Naive thymus-derived CD4-positive, alpha-beta T cell (primary cell): ENCODE results near the gene HUWE1. TPM values are rescaled to one million over a fixed set of nuclear protein-coding genes. Genes with fewer than 3 reads are reported as not detected.

Experiments
- ATAC-seq: fragments of 150-1000 bp; cut with Tn5 transposase; 2 replicates; pipeline ENCODE4 v1.10.0; 2021; ENCODE audit warnings: mild to moderate bottlenecking, moderate library complexity
- CTCF ChIA-PET: fragments of 350-600 bp; sonication (Branson Sonifier 250); formaldehyde crosslinking; loops from one replicate; lab custom pipeline; 2021; ENCODE audit warnings: antibody characterized with exemption; lab: Charles Lee
- POLR2A ChIA-PET: fragments of 350-600 bp; sonication (Branson Sonifier 250); formaldehyde crosslinking; loops from one replicate; lab custom pipeline; 2021; ENCODE audit warnings: antibody characterized with exemption, inconsistent platforms; lab: Charles Lee
- DNase-seq, 9 donors: peaks; one replicate each; pipeline versions ENCODE4 v3.0.0 to v3.0.0-alpha.2; 2020 to 2022; ENCODE audit warnings: mixed read lengths in 1 of 9
- H3K27ac ChIP-seq: one replicate; pipeline ENCODE4 v1.7.0; 2013; ENCODE audit warnings: mild to moderate bottlenecking, low read depth, low read length, moderate library complexity
- H3K27me3 ChIP-seq, 2 donors: one replicate each; pipeline ENCODE4 v1.7.0; 2013; ENCODE audit warnings: low read length in 2 of 2, mild to moderate bottlenecking in 2 of 2, moderate library complexity in 2 of 2; ENCODE audit not compliant: control insufficient read depth in 2 of 2, insufficient read depth in 2 of 2
- H3K36me3 ChIP-seq, 3 experiments: 1 replicate in 2 of 3; 2 replicates in 1 of 3; pipeline ENCODE4 v1.7.0; 2013; ENCODE audit warnings: low read length in 3 of 3, mild to moderate bottlenecking in 3 of 3, moderate library complexity in 1 of 3; ENCODE audit not compliant: insufficient read depth in 3 of 3, control insufficient read depth in 2 of 3
- H3K4me1 ChIP-seq, 2 donors: one replicate each; pipeline ENCODE4 v1.7.0; 2013; ENCODE audit warnings: low read length in 2 of 2, mild to moderate bottlenecking in 2 of 2, moderate library complexity in 1 of 2; ENCODE audit not compliant: control insufficient read depth in 2 of 2, insufficient read depth in 2 of 2
- H3K4me3 ChIP-seq: 2 replicates; pipeline ENCODE4 v1.7.0; 2013; ENCODE audit warnings: mild to moderate bottlenecking, low read length
- H3K9me3 ChIP-seq, 3 experiments: 1 replicate in 2 of 3; 2 replicates in 1 of 3; pipeline ENCODE4 v1.7.0; 2013; ENCODE audit warnings: low read length in 3 of 3; ENCODE audit not compliant: control insufficient read depth in 2 of 3
- H3K27ac Mint-ChIP-seq, 9 donors: one replicate each; pipeline ENCODE4 v1.8.0; 2020 to 2022; ENCODE audit warnings: mixed read lengths in 9 of 9, mild to moderate bottlenecking in 8 of 9, moderate library complexity in 5 of 9, inconsistent platforms in 2 of 9
- H3K27me3 Mint-ChIP-seq, 5 donors: one replicate each; pipeline ENCODE4 v1.8.0; 2021 to 2022; ENCODE audit warnings: mixed read lengths in 5 of 5, mild to moderate bottlenecking in 1 of 5
- H3K36me3 Mint-ChIP-seq, 5 donors: one replicate each; pipeline ENCODE4 v1.8.0; 2020 to 2022; ENCODE audit warnings: mixed read lengths in 5 of 5, mild to moderate bottlenecking in 3 of 5, inconsistent platforms in 1 of 5
- H3K4me1 Mint-ChIP-seq, 7 donors: one replicate each; pipeline ENCODE4 v1.8.0; 2020 to 2022; ENCODE audit warnings: mixed read lengths in 7 of 7, mild to moderate bottlenecking in 3 of 7, inconsistent platforms in 1 of 7
- H3K4me3 Mint-ChIP-seq, 10 donors: one replicate each; pipeline ENCODE4 v1.8.0; 2020 to 2022; ENCODE audit warnings: mild to moderate bottlenecking in 10 of 10, mixed read lengths in 10 of 10, moderate library complexity in 6 of 10, inconsistent platforms in 2 of 10
- H3K9me3 Mint-ChIP-seq, 11 donors: one replicate each; pipeline ENCODE4 v1.8.0; 2020 to 2022; ENCODE audit warnings: mixed read lengths in 11 of 11, mild to moderate bottlenecking in 4 of 11, inconsistent platforms in 1 of 11, moderate library complexity in 1 of 11
- intact Hi-C, 2 donors: fragments of 100-400 bp; cut with micrococcal nuclease; formaldehyde crosslinking; loops; one replicate each; pipeline ENCODE4 v1.15.1; 2023
- polyA plus RNA-seq, 2 donors: library from polyadenylated mRNA; unstranded; fragments of 300-500 nt; fragmentation: Illumina TruSeq; gene quantifications; one replicate each; pipeline ENCODE4 v1.2.3, GENCODE V29; 2021
- total RNA-seq, 6 experiments: library from RNA in 5 of 6; stranded (reverse) in 5 of 6; gene quantifications; 1 replicate in 5 of 6; 2 replicates in 1 of 6; pipeline ENCODE4 v1.2.3 and lab custom pipeline; 2021 to 2026

The HUWE1 gene
- total and polyA plus RNA-seq, 7 experiments from 2014 or later: 13.1 to 266 (median 181) TPM

- no peaks in the 10 kb centered on the region for H3K9me3 ChIP-seq
- H3K27ac ChIP-seq: no peak overlapping the region
- peaks cover 7 to 51% (median 17%) of the 10 kb centered on the region in 3 experiments for H3K36me3 ChIP-seq
- Mint-ChIP-seq H3K4me3 (no peak overlapping the region), H3K36me3 (peaks cover 0 to 11% (median 0%) of the 10 kb centered on the region in 5 donors), H3K27me3 (no peaks in the 10 kb centered on the region), H3K27ac (peak overlapping the region in 3 of 9 donors; percentile 12 to 72 (median 58)), H3K9me3 (no peaks in the 10 kb centered on the region), H3K4me1 (peaks cover 0 to 8% (median 0%) of the 10 kb centered on the region in 7 donors)
- H3K27me3 ChIP-seq: no peaks in the 10 kb centered on the region
- ChIA-PET POLR2A (no interaction called here), CTCF (no interaction called here)
- H3K4me1 ChIP-seq: no peaks in the 10 kb centered on the region
- ATAC-seq (no peak), DNase-seq (no peak)
- no peak overlapping the region for H3K4me3 ChIP-seq
- intact Hi-C loops: no loop called here
These were observed 88.3 kb downstream of the HUWE1 start for GRCh38 chrX:53598169-53598568.

GRCh38 chrX:53595266-53595810, 91.2 kb downstream of the HUWE1 start:
- Histone ChIP-seq H3K27ac (no peak overlapping the region), H3K4me3 (no peak overlapping the region), H3K4me1 (no peaks in the 10 kb centered on the region), H3K27me3 (no peaks in the 10 kb centered on the region), H3K9me3 (no peaks in the 10 kb centered on the region), H3K36me3 (peaks cover 16 to 62% (median 27%) of the 10 kb centered on the region in 3 experiments)
- Mint-ChIP-seq H3K36me3 (peaks cover 0 to 24% (median 7%) of the 10 kb centered on the region in 5 donors), H3K9me3 (no peaks in the 10 kb centered on the region), H3K27me3 (no peaks in the 10 kb centered on the region), H3K27ac (no peak overlapping the region), H3K4me3 (no peak overlapping the region), H3K4me1 (peaks cover 0 to 9% (median 2%) of the 10 kb centered on the region in 7 donors)
- CTCF ChIA-PET: no interaction called here
- DNase-seq (no peak), ATAC-seq (peak; percentile 26)
- intact Hi-C loops: no loop called here
- POLR2A ChIA-PET: no interaction called here

GRCh38 chrX:53594354-53594753, 92.2 kb downstream of the HUWE1 start:
- Mint-ChIP-seq H3K36me3 (peaks cover 0 to 30% (median 12%) of the 10 kb centered on the region in 5 donors), H3K9me3 (no peaks in the 10 kb centered on the region), H3K4me3 (no peak overlapping the region), H3K27ac (no peak overlapping the region), H3K4me1 (peaks cover 0 to 11% (median 0%) of the 10 kb centered on the region in 7 donors), H3K27me3 (no peaks in the 10 kb centered on the region)
- Histone ChIP-seq H3K9me3 (no peaks in the 10 kb centered on the region), H3K4me3 (no peak overlapping the region), H3K27me3 (no peaks in the 10 kb centered on the region), H3K4me1 (no peaks in the 10 kb centered on the region), H3K27ac (no peak overlapping the region), H3K36me3 (peaks cover 21 to 62% (median 36%) of the 10 kb centered on the region in 3 experiments)
- CTCF ChIA-PET: no interaction called here
- POLR2A ChIA-PET: no interaction called here
- DNase-seq (no peak), ATAC-seq (no peak)
- intact Hi-C loops: no loop called here

- POLR2A ChIA-PET: no interaction called here
- H3K27me3 Mint-ChIP-seq: no peaks in the 10 kb centered on the region
- no peak for DNase-seq
These were observed 98.6 kb downstream of the HUWE1 start for GRCh38 chrX:53587795-53588420.

GRCh38 chrX:53584891-53585290, 101.6 kb downstream of the HUWE1 start:
- ATAC-seq: no peak
- peaks cover 0 to 45% (median 13%) of the 10 kb centered on the region in 5 donors for H3K36me3 Mint-ChIP-seq
- H3K36me3 ChIP-seq: peaks cover 28 to 82% (median 72%) of the 10 kb centered on the region in 3 experiments
- no peaks in the 10 kb centered on the region for H3K9me3 Mint-ChIP-seq
- no peaks in the 10 kb centered on the region for H3K4me1 ChIP-seq
- no peak overlapping the region for H3K4me3 Mint-ChIP-seq
- no peak for DNase-seq
- CTCF ChIA-PET: no interaction called here
- no peak overlapping the region for H3K27ac ChIP-seq
- H3K4me3 ChIP-seq: no peak overlapping the region
- intact Hi-C loops: no loop called here
- H3K4me1 Mint-ChIP-seq: peaks cover 0 to 4% (median 0%) of the 10 kb centered on the region in 7 donors
- peak overlapping the region in 1 of 9 donors; percentile 32 for H3K27ac Mint-ChIP-seq
- H3K9me3 ChIP-seq: no peaks in the 10 kb centered on the region
- POLR2A ChIA-PET: no interaction called here
- H3K27me3 ChIP-seq: no peaks in the 10 kb centered on the region
- no peaks in the 10 kb centered on the region for H3K27me3 Mint-ChIP-seq

More at GRCh38 chrX:53587795-53588420, 98.6 kb downstream of the HUWE1 start:
- H3K27ac ChIP-seq: no peak overlapping the region
- no peak for ATAC-seq
- CTCF ChIA-PET: interaction anchor here (0.6 kb wide), 1 partner anchor 373 kb away, joined by 4 read pairs; no protein-coding TSS in a partner anchor
- Mint-ChIP-seq H3K9me3 (no peaks in the 10 kb centered on the region), H3K4me3 (no peak overlapping the region), H3K4me1 (peaks cover 0 to 3% (median 0%) of the 10 kb centered on the region in 7 donors), H3K36me3 (peaks cover 0 to 43% (median 17%) of the 10 kb centered on the region in 5 donors), H3K27ac (peak overlapping the region in 2 of 9 donors; percentile 12 to 14)
- H3K4me3 ChIP-seq: no peak overlapping the region
- H3K9me3 ChIP-seq: no peaks in the 10 kb centered on the region
- peaks cover 29 to 84% (median 82%) of the 10 kb centered on the region in 3 experiments for H3K36me3 ChIP-seq
- H3K4me1 ChIP-seq: no peaks in the 10 kb centered on the region
- intact Hi-C loops: no loop called here
- H3K27me3 ChIP-seq: no peaks in the 10 kb centered on the region

- ChIA-PET POLR2A (interaction anchor here (0.8 kb wide), 1 partner anchor 163 kb away, joined by 3 read pairs; no protein-coding TSS in a partner anchor), CTCF (no interaction called here)
- Histone ChIP-seq H3K27me3 (no peaks in the 10 kb centered on the region), H3K27ac (no peak overlapping the region), H3K9me3 (no peaks in the 10 kb centered on the region), H3K4me1 (no peaks in the 10 kb centered on the region), H3K36me3 (peaks cover 20 to 69% (median 59%) of the 10 kb centered on the region in 3 experiments), H3K4me3 (no peak overlapping the region)
- no peak overlapping the region for H3K4me3 Mint-ChIP-seq
- H3K9me3 Mint-ChIP-seq: no peaks in the 10 kb centered on the region
- intact Hi-C loops: no loop called here
- H3K27me3 Mint-ChIP-seq: no peaks in the 10 kb centered on the region
- H3K36me3 Mint-ChIP-seq: peaks cover 0 to 37% (median 5%) of the 10 kb centered on the region in 5 donors
- ATAC-seq (no peak), DNase-seq (no peak)
- H3K4me1 Mint-ChIP-seq: peaks cover 0 to 4% (median 0%) of the 10 kb centered on the region in 7 donors
- H3K27ac Mint-ChIP-seq: no peak overlapping the region
These were observed 102.9 kb downstream of the HUWE1 start for GRCh38 chrX:53583571-53583970.
